IMR-90 (cell line): Measurements from ENCODE around the gene RAD51. TPM values are rescaled to one million over a fixed set of nuclear protein-coding genes. Genes with fewer than 3 reads are reported as not detected.

Experiments used
- ATAC-seq: fragments of 200-7000 bp; cut with Tn5 transposase; 2 replicates; pipeline ENCODE4 v1.9.1; 2020; ENCODE audit warnings: low read depth, mild to moderate bottlenecking, moderate library complexity
- BruUV-seq: library from RNA; stranded (reverse); fragments of 400-500 nt; replicated peaks from 2 replicates; lab custom pipeline; 2021; lab: Mats Ljungman, UMichigan
- CTCF ChIA-PET: fragments of 300-600 bp; formaldehyde crosslinking; extraction: SDS; loops from one replicate; lab custom pipeline; 2021; ENCODE audit warnings: antibody characterized with exemption; lab: Yijun Ruan, JAX
- POLR2A ChIA-PET: fragments of 300-600 bp; sonication (Branson Sonifier 250); formaldehyde crosslinking; loops from one replicate; lab custom pipeline; 2022; ENCODE audit warnings: antibody characterized with exemption; ENCODE audit not compliant: unreplicated experiment; lab: Charles Lee
- DNase-seq: peaks from one replicate; pipeline ENCODE4 v3.0.0; 2013
- H2AFZ ChIP-seq: replicated peaks from 2 replicates; pipeline ENCODE3; 2013; ENCODE audit warnings: low read length, mild to moderate bottlenecking; ENCODE audit not compliant: poor library complexity
- H2AK5ac ChIP-seq: 2 replicates; pipeline ENCODE4 v1.6.1; 2013; ENCODE audit warnings: low read depth, low read length, inconsistent platforms
- H2AK9ac ChIP-seq: replicated peaks from 2 replicates; pipeline ENCODE3; 2013; ENCODE audit warnings: mild to moderate bottlenecking, low read depth, low read length, moderate library complexity; ENCODE audit not compliant: poor library complexity
- H2BK120ac ChIP-seq: 2 replicates; pipeline ENCODE4 v1.6.1; 2013; ENCODE audit warnings: low read depth, low read length, inconsistent platforms
- H2BK15ac ChIP-seq: 3 replicates; pipeline ENCODE4 v1.6.1; 2013; ENCODE audit warnings: low read depth, low read length, inconsistent platforms
- H2BK20ac ChIP-seq: 2 replicates; pipeline ENCODE4 v1.6.1; 2013; ENCODE audit warnings: low read depth, mild to moderate bottlenecking, inconsistent platforms, low read length, moderate library complexity
- H2BK5ac ChIP-seq: 2 replicates; pipeline ENCODE4 v1.6.1; 2013; ENCODE audit warnings: mild to moderate bottlenecking, low read depth, low read length, inconsistent platforms; ENCODE audit not compliant: poor library complexity, severe bottlenecking
- H3K14ac ChIP-seq: replicated peaks from 2 replicates; pipeline ENCODE4 v1.6.1; 2013; ENCODE audit warnings: low read depth, low read length, inconsistent platforms
- H3K18ac ChIP-seq: 2 replicates; pipeline ENCODE4 v1.6.1; 2013; ENCODE audit warnings: low read depth, low read length, control low read depth
- H3K23ac ChIP-seq: 2 replicates; pipeline ENCODE4 v1.6.1; 2013; ENCODE audit warnings: low read depth, low read length, inconsistent platforms
- H3K27ac ChIP-seq: 2 replicates; pipeline ENCODE4 v1.5.1; 2013; ENCODE audit warnings: mild to moderate bottlenecking, control low read depth, low read length; ENCODE audit not compliant: insufficient read depth
- H3K27me3 ChIP-seq: 2 replicates; pipeline ENCODE4 v1.6.1; 2013; ENCODE audit warnings: low read length; ENCODE audit not compliant: control insufficient read depth, insufficient read depth
- H3K36me3 ChIP-seq: 2 replicates; pipeline ENCODE4 v1.6.1; 2013; ENCODE audit warnings: low read length, mixed read lengths; ENCODE audit not compliant: control insufficient read depth, insufficient read depth
- H3K4ac ChIP-seq: 2 replicates; pipeline ENCODE4 v1.6.1; 2013; ENCODE audit warnings: low read depth, low read length, inconsistent platforms
- H3K4me1 ChIP-seq: 2 replicates; pipeline ENCODE4 v1.6.1; 2013; ENCODE audit warnings: low read length, mixed read lengths; ENCODE audit not compliant: control insufficient read depth, insufficient read depth
- H3K4me2 ChIP-seq: 2 replicates; pipeline ENCODE4 v1.6.1; 2013; ENCODE audit warnings: low read depth, mild to moderate bottlenecking, control low read depth, low read length, moderate library complexity
- H3K4me3 ChIP-seq: 2 replicates; pipeline ENCODE4 v1.5.1; 2013; ENCODE audit warnings: low read depth, mild to moderate bottlenecking, control low read depth, low read length, moderate library complexity; ENCODE audit not compliant: insufficient read depth
- H3K56ac ChIP-seq: 2 replicates; pipeline ENCODE4 v1.6.1; 2013; ENCODE audit warnings: low read length, inconsistent platforms; ENCODE audit not compliant: insufficient read depth; ENCODE audit errors: extremely low read depth
- H3K79me1 ChIP-seq, 2 experiments: 2 replicates each; pipeline ENCODE4 v1.6.1; 2013; ENCODE audit warnings: low read length in 2 of 2, inconsistent platforms in 1 of 2, low read depth in 1 of 2
- H3K9ac ChIP-seq: 2 replicates; pipeline ENCODE4 v1.6.1; 2013; ENCODE audit warnings: low read depth, low read length, control low read depth
- H3K9me1 ChIP-seq: 2 replicates; pipeline ENCODE4 v1.6.1; 2013; ENCODE audit warnings: low read length, inconsistent platforms; ENCODE audit not compliant: insufficient read depth
- H3K9me3 ChIP-seq: 2 replicates; pipeline ENCODE4 v1.6.1; 2013; ENCODE audit warnings: low read length; ENCODE audit not compliant: control insufficient read depth, insufficient read depth
- H4K20me1 ChIP-seq: 2 replicates; pipeline ENCODE4 v1.6.1; 2013; ENCODE audit warnings: low read length, inconsistent platforms; ENCODE audit not compliant: insufficient read depth
- H4K5ac ChIP-seq: 2 replicates; pipeline ENCODE4 v1.6.1; 2013; ENCODE audit warnings: mild to moderate bottlenecking, low read depth, low read length, control low read depth
- H4K8ac ChIP-seq, 2 experiments: 2 replicates each; pipeline ENCODE4 v1.6.1; 2013; ENCODE audit warnings: low read depth in 2 of 2, low read length in 2 of 2, control low read depth in 1 of 2, inconsistent platforms in 1 of 2
- H4K91ac ChIP-seq: 2 replicates; pipeline ENCODE4 v1.6.1; 2013; ENCODE audit warnings: low read depth, low read length, inconsistent platforms; ENCODE audit not compliant: insufficient read depth
- BHLHE40 ChIP-seq: fragments of 150-350 bp; IDR thresholded peaks from 2 replicates; pipeline ENCODE4 v1.6.1; 2016; ENCODE audit warnings: mild to moderate bottlenecking, low read depth, low read length
- CEBPB ChIP-seq: IDR thresholded peaks from 2 replicates; pipeline ENCODE4 v1.6.1; 2012; ENCODE audit warnings: low read depth, low read length, improper control_type of control experiment
- MAFK ChIP-seq: IDR thresholded peaks from 2 replicates; pipeline ENCODE4 v1.6.1; 2012; ENCODE audit warnings: low read depth, low read length, improper control_type of control experiment
- MAZ ChIP-seq: IDR thresholded peaks from 2 replicates; pipeline ENCODE4 v1.6.1; 2012; ENCODE audit warnings: low read depth, mild to moderate bottlenecking, low read length, improper control_type of control experiment, moderate library complexity, borderline replicate concordance
- MXI1 ChIP-seq: IDR thresholded peaks from 2 replicates; pipeline ENCODE4 v1.6.1; 2012; ENCODE audit warnings: low read depth, mild to moderate bottlenecking, low read length, moderate library complexity, borderline replicate concordance
- POLR2A ChIP-seq: IDR thresholded peaks from 2 replicates; pipeline ENCODE4 v1.6.1; 2012; ENCODE audit warnings: mild to moderate bottlenecking, low read depth, low read length
- RAD21 ChIP-seq: IDR thresholded peaks from 2 replicates; pipeline ENCODE4 v1.6.1; 2012; ENCODE audit warnings: low read length, improper control_type of control experiment
- whole genome bisulfite sequencing, 2 experiments: methylation state at CpG; one replicate each; pipeline versions ENCODE4 v1.1.5 to v1.1.7; 2013; ENCODE audit warnings: missing lambda C conversion rate in 2 of 2; ENCODE audit not compliant: insufficient read length in 1 of 2; ENCODE audit errors: extremely low coverage in 2 of 2; 5-methylcytosine and 5-hydroxymethylcytosine counted together
- dilution Hi-C: fragments of 300-500 bp; cut with HindIII; formaldehyde crosslinking; loops from one replicate; pipeline ENCODE4 v1.14.3; 2018; ENCODE audit warnings: low sequenced_read_pairs; ENCODE audit not compliant: unreplicated experiment
- in situ Hi-C: fragments of 300-500 bp; cut with MboI; formaldehyde crosslinking; loops from 3 replicates; pipeline ENCODE4 v1.14.3; 2019; ENCODE audit warnings: low sequenced_read_pairs, inconsistent platforms, mixed read lengths
- intact Hi-C: fragments of 100-400 bp; cut with micrococcal nuclease; formaldehyde crosslinking; loops from 2 replicates; pipeline ENCODE4 v1.10.0; 2022
- polyA plus RNA-seq, 3 experiments: library from polyadenylated mRNA; depleted of rRNA; stranded (reverse); fragments of >200 nt; gene quantifications; 2 replicates each; pipeline ENCODE4 v1.2.3, GENCODE V29; 2012; ENCODE audit warnings: low replicate concordance in 1 of 3
- total RNA-seq: library from RNA; depleted of rRNA; stranded (reverse); fragments of >200 nt; gene quantifications from 2 replicates; pipeline ENCODE4 v1.2.3, GENCODE V29; 2012
- TF ChIP-seq, protein P1 (sequence below): fragments of 150-350 bp; IDR thresholded peaks from 2 replicates; pipeline ENCODE4 v1.6.1; 2016; ENCODE audit warnings: low read depth, mild to moderate bottlenecking, low read length, moderate library complexity, borderline replicate concordance
- TF ChIP-seq, protein P2 (sequence below): fragments of 150-350 bp; IDR thresholded peaks from 2 replicates; pipeline ENCODE4 v1.6.1; 2017; ENCODE audit warnings: mild to moderate bottlenecking, antibody characterized with exemption, low read length, low read depth

The RAD51 gene
- total and polyA plus RNA-seq, 2 of the 4 experiments (the other 2 are of a cell fraction), result 6.8 to 8.4 TPM

DNA sequence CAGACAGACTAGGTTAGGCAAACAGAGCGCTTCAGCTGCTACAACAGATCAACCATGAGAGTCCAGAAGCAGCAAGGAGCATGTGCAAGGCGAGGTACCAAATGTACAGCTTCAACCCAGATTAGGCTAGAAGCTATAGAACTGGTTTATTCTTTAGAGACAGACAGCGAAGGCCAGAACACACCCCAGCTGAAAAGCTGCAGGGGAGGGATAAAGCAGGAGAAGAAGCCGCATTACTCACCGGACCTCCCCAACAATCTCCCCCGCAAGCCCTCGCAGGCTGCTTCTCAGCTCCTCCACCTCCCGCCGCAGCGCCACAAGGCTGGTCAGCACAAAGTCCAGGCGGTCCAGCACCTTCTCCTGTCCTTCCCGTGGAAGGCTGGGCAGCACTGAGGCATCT, 56.8 kb downstream of the RAD51 start:
- TF ChIP-seq MXI1, result no peak
- no peak for TF ChIP-seq BHLHE40
- no peak for TF ChIP-seq MAFK
- TF ChIP-seq, protein P1, sequence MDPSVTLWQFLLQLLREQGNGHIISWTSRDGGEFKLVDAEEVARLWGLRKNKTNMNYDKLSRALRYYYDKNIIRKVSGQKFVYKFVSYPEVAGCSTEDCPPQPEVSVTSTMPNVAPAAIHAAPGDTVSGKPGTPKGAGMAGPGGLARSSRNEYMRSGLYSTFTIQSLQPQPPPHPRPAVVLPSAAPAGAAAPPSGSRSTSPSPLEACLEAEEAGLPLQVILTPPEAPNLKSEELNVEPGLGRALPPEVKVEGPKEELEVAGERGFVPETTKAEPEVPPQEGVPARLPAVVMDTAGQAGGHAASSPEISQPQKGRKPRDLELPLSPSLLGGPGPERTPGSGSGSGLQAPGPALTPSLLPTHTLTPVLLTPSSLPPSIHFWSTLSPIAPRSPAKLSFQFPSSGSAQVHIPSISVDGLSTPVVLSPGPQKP, result no peak
- TF ChIP-seq, protein P2, sequence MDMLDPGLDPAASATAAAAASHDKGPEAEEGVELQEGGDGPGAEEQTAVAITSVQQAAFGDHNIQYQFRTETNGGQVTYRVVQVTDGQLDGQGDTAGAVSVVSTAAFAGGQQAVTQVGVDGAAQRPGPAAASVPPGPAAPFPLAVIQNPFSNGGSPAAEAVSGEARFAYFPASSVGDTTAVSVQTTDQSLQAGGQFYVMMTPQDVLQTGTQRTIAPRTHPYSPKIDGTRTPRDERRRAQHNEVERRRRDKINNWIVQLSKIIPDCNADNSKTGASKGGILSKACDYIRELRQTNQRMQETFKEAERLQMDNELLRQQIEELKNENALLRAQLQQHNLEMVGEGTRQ, result no peak
- no peak for TF ChIP-seq MAZ
- no peak for TF ChIP-seq POLR2A
- no peak for TF ChIP-seq CEBPB
- TF ChIP-seq RAD21, result no peak
- H3K9me1 ChIP-seq, result no peaks in the 10 kb centered on the region
- no peak overlapping the region for H3K4me3 ChIP-seq
- H4K5ac ChIP-seq, result no peak overlapping the region
- H3K14ac ChIP-seq, result no peak overlapping the region
- H3K4me1 ChIP-seq, result peaks cover 1% of the 10 kb centered on the region; the same call in 1 of the 2 replicates
- in situ Hi-C loops (no loop called here), intact Hi-C loops (no loop called here), dilution Hi-C loops (no loop called here)
- H3K4me2 ChIP-seq, result no peak overlapping the region
- H3K27me3 ChIP-seq, result no peaks in the 10 kb centered on the region
- H2BK120ac ChIP-seq, result no peak overlapping the region
- H2AK5ac ChIP-seq, result no peak overlapping the region
- H3K23ac ChIP-seq, result no peak overlapping the region
- H4K91ac ChIP-seq, result no peak overlapping the region
- peaks cover 6 to 41% of the 10 kb centered on the region in 2 experiments; a peak in 3 of 4 replicates for H3K79me1 ChIP-seq
- H3K56ac ChIP-seq, result no peak overlapping the region
- H4K8ac ChIP-seq, result no peak overlapping the region
- ChIA-PET POLR2A (no interaction called here), CTCF (no interaction called here)
- H2AFZ ChIP-seq, result no peak overlapping the region
- DNase-seq (no peak), ATAC-seq (no peak)
- H2BK5ac ChIP-seq, result no peak overlapping the region
- H3K18ac ChIP-seq, result no peak overlapping the region
- WGBS, 2 experiments, result 100% methylated on average over 1 of the region's 12 CpGs; no CpG with 5 or more reads in 1 of the 2 experiments
- no peak overlapping the region for H3K27ac ChIP-seq
- H3K4ac ChIP-seq, result no peak overlapping the region
- no peaks in the 10 kb centered on the region for H3K9me3 ChIP-seq
- no peak overlapping the region for H2BK20ac ChIP-seq
- no TSS peak for BruUV-seq
- no peak overlapping the region for H2AK9ac ChIP-seq
- H4K20me1 ChIP-seq, result no peaks in the 10 kb centered on the region
- peaks cover 25% of the 10 kb centered on the region for H3K36me3 ChIP-seq
- H2BK15ac ChIP-seq, result no peak overlapping the region
- H3K9ac ChIP-seq, result no peak overlapping the region
